WTC11 (cell line): Measurements from ENCODE around the gene CDH1.

ENCODE experiments used
- TF ChIP-seq, protein P1 (sequence below): sonication (generic); formaldehyde crosslinking; IDR thresholded peaks from 2 replicates; pipeline ENCODE4 v1.8.1; 2022; ENCODE audit warnings: low read depth, missing genetic modification reagents, borderline replicate concordance
- TF ChIP-seq, protein P2 (sequence below): fragments of 200-600 bp; IDR thresholded peaks from 2 replicates; pipeline ENCODE4 v1.8.0; 2022; ENCODE audit warnings: antibody characterized with exemption

DNA sequence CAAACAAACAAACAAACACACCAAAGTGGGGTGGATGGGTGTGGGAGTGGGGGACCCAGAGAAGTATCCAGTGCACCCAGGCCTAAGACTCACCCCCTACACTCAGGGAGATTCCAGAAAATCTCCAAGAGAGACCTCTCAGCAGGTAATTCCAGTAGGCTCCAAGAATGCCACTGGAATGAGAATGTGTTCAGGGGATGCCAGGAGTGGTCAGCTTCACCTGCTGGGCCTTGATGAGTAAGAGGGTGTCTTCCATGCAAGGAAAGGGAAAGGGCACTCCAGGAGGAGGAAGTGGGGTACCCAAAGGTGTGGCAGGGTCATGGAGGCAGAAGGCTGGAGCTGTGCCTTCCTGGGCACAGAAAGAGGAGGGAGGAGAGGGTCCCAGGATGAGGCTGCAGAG lies 9.9 kb downstream of the CDH1 start:
- TF ChIP-seq, protein P1, sequence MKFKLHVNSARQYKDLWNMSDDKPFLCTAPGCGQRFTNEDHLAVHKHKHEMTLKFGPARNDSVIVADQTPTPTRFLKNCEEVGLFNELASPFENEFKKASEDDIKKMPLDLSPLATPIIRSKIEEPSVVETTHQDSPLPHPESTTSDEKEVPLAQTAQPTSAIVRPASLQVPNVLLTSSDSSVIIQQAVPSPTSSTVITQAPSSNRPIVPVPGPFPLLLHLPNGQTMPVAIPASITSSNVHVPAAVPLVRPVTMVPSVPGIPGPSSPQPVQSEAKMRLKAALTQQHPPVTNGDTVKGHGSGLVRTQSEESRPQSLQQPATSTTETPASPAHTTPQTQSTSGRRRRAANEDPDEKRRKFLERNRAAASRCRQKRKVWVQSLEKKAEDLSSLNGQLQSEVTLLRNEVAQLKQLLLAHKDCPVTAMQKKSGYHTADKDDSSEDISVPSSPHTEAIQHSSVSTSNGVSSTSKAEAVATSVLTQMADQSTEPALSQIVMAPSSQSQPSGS (CRISPR knock-in tag) = no peak
- TF ChIP-seq, protein P2, sequence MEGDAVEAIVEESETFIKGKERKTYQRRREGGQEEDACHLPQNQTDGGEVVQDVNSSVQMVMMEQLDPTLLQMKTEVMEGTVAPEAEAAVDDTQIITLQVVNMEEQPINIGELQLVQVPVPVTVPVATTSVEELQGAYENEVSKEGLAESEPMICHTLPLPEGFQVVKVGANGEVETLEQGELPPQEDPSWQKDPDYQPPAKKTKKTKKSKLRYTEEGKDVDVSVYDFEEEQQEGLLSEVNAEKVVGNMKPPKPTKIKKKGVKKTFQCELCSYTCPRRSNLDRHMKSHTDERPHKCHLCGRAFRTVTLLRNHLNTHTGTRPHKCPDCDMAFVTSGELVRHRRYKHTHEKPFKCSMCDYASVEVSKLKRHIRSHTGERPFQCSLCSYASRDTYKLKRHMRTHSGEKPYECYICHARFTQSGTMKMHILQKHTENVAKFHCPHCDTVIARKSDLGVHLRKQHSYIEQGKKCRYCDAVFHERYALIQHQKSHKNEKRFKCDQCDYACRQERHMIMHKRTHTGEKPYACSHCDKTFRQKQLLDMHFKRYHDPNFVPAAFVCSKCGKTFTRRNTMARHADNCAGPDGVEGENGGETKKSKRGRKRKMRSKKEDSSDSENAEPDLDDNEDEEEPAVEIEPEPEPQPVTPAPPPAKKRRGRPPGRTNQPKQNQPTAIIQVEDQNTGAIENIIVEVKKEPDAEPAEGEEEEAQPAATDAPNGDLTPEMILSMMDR = no peak
